Choroid plexus epithelial cell (primary cell): ENCODE results near the gene MAP3K4.

ENCODE experiments used
- DNase-seq: peaks from one replicate; pipeline ENCODE4 v3.0.0-alpha.2; 2010; ENCODE audit warnings: low read depth
- H3K4me3 ChIP-seq: 2 replicates; pipeline ENCODE4 v1.5.1; 2011; ENCODE audit warnings: low read depth, mild to moderate bottlenecking, control low read depth, low read length, moderate library complexity
- TF ChIP-seq, protein P1 (sequence below): conservative IDR thresholded peaks from 2 replicates; pipeline ENCODE4 v1.5.1; 2011; ENCODE audit warnings: low read depth, mild to moderate bottlenecking, control low read depth, inconsistent platforms, low read length, moderate library complexity

The MAP3K4 gene

DNA sequence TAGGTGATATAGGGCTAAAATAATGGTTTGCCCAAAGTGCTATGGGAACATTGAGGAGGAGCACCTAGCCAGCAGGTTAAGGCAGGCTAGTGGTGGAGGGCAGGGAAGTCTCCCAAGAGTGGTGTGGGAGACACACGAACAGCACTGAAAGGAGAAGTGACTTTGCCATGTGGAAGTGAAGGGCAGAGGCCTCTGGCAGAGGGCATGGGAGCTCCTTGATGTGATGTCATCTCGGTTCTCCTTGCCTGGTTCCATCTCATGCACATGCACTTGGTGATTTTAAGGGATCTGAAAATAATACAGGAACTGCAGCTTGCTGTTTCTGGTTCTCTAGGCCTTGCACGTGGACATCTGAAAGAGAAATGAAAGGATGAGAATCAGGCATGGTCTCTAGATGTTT, 4.7 kb upstream of the MAP3K4 start:
- no peak for DNase-seq
- TF ChIP-seq, protein P1, sequence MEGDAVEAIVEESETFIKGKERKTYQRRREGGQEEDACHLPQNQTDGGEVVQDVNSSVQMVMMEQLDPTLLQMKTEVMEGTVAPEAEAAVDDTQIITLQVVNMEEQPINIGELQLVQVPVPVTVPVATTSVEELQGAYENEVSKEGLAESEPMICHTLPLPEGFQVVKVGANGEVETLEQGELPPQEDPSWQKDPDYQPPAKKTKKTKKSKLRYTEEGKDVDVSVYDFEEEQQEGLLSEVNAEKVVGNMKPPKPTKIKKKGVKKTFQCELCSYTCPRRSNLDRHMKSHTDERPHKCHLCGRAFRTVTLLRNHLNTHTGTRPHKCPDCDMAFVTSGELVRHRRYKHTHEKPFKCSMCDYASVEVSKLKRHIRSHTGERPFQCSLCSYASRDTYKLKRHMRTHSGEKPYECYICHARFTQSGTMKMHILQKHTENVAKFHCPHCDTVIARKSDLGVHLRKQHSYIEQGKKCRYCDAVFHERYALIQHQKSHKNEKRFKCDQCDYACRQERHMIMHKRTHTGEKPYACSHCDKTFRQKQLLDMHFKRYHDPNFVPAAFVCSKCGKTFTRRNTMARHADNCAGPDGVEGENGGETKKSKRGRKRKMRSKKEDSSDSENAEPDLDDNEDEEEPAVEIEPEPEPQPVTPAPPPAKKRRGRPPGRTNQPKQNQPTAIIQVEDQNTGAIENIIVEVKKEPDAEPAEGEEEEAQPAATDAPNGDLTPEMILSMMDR = no peak
- no peak overlapping the region for H3K4me3 ChIP-seq

- no peak for DNase-seq
- H3K4me3 ChIP-seq = no peak overlapping the region
- TF ChIP-seq, protein P1 = no peak
Observed at GRCh38 chr6:160987265-160987664, 4.3 kb upstream of the MAP3K4 start.

DNA sequence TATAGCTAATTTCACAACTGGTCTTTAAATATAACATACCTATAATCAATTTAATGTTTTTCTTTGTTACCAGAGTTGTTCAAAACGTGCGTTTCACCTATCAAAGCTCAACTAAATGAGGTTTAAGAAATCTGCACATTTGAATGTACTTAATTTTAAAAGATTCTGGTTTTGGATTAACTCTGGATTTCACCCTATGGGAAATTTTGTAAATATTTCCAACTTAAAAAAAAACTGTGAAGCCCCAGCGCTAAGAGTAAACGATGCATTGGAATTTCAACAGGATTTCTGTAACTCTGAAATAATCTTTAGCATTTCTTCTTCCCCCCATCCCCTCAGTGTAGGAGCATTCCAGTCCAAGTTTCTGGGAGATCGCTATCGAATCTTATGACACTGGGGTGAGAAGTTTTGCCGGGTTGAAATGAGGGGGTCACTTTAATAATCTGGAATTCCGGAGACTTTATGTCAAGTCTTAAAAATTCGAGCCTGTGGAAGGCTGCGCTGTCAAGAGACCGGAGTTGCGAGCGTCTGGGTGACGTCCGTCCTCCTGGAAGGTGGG, 643 bp upstream of the MAP3K4 start:
- TF ChIP-seq, protein P1 = no peak
- peak; percentile 31 for DNase-seq
- peak overlapping the region; percentile 86 for H3K4me3 ChIP-seq

GRCh38 chr6:160992061-160992979, 751 bp downstream of the MAP3K4 start:
- DNase-seq = peak; percentile 86
- TF ChIP-seq, protein P1 = peak; percentile 82
- peak overlapping the region; percentile 86 for H3K4me3 ChIP-seq

- TF ChIP-seq, protein P1 = no peak
- DNase-seq = no peak
- H3K4me3 ChIP-seq = peak overlapping the region; percentile 86
Observed at GRCh38 chr6:160992980-160993314, 1.4 kb downstream of the MAP3K4 start.

DNA sequence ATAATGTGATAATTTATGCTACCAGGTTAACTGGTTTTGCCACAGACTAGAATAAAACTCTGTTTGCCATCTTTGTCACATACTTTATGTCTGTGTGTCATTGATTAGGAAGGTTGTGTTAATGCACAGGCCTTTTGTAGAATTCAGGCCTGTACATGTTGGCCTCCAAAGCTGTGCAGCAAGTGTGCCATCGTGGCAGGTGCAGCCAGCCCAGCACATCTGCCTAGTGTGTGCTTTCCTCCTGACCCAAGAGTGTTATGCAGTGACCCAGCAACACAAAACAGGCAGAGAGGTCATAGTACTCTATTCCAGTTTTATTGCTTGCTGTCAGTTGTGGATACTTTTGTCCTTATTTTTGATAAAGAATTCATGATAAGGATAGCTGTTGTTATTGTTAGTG, 3.7 kb downstream of the MAP3K4 start:
- DNase-seq = no peak
- TF ChIP-seq, protein P1 = no peak
- H3K4me3 ChIP-seq = no peak overlapping the region
